GM12878 (cell line): ENCODE results near the gene TNFSF13. TPM values are rescaled to one million over a fixed set of nuclear protein-coding genes. Genes with fewer than 3 reads are reported as not detected.

ENCODE experiments used
- ASH2L ChIP-seq: fragments of 300-600, 200-600 bp; sonication (generic); IDR thresholded peaks from 2 replicates; pipeline ENCODE4 v1.6.1; 2017; ENCODE audit warnings: low read depth, mild to moderate bottlenecking, borderline replicate concordance
- BACH1 ChIP-seq: fragments of 450-650 bp; IDR thresholded peaks from 2 replicates; pipeline ENCODE4 v1.6.1; 2017; ENCODE audit warnings: mild to moderate bottlenecking, borderline replicate concordance
- CREB1 ChIP-seq: IDR thresholded peaks from 2 replicates; pipeline ENCODE4 v1.6.1; 2012; ENCODE audit warnings: low read depth, mild to moderate bottlenecking, inconsistent platforms
- ESRRA ChIP-seq: IDR thresholded peaks from 2 replicates; pipeline ENCODE4 v1.6.1; 2012; ENCODE audit warnings: mild to moderate bottlenecking, low read length, improper control_type of control experiment
- HCFC1 ChIP-seq: fragments of 150-350 bp; IDR thresholded peaks from 2 replicates; pipeline ENCODE4 v1.6.1; 2014; ENCODE audit warnings: low read length
- PML ChIP-seq: IDR thresholded peaks from 2 replicates; pipeline ENCODE4 v1.6.1; 2012; ENCODE audit warnings: low read length, inconsistent platforms
- POLR2A ChIP-seq: IDR thresholded peaks from 2 replicates; pipeline ENCODE4 v1.6.1; 2011; ENCODE audit warnings: low read depth, mild to moderate bottlenecking, low read length
- POU2F2 ChIP-seq: IDR thresholded peaks from 3 replicates; pipeline ENCODE4 v1.6.1; 2011; ENCODE audit warnings: low read depth, mild to moderate bottlenecking, low read length, borderline replicate concordance
- RB1 ChIP-seq: fragments of 450-650 bp; formaldehyde crosslinking; IDR thresholded peaks from 2 replicates; pipeline ENCODE4 v1.6.1; 2017; ENCODE audit warnings: mild to moderate bottlenecking, borderline replicate concordance
- RELA ChIP-seq: fragments of 450-650 bp; IDR thresholded peaks from 2 replicates; pipeline ENCODE4 v1.8.0; 2014; ENCODE audit warnings: borderline replicate concordance; ENCODE audit not compliant: partially characterized antibody
- SMAD5 ChIP-seq: IDR thresholded peaks from 2 replicates; pipeline ENCODE4 v1.6.1; 2016; ENCODE audit warnings: antibody characterized with exemption, low read depth
- polyA plus RNA-seq, 11 experiments: library from polyadenylated mRNA; depleted of rRNA in 4 of 11; unstranded in 6 of 11; stranded (reverse) in 5 of 11; fragments of >200 nt; fragmentation: Nextera tagmentation in 4 of 11; fragmentation: Illumina TruSeq in 1 of 11; extraction: Ambion mirVana in 4 of 11; extraction: Trizol in 1 of 11; gene quantifications; 1 replicate in 1 of 11; 2 replicates in 10 of 11; pipeline versions ENCODE4 v1.2.1 to v1.2.3, GENCODE V29; 2011 to 2016; ENCODE audit warnings: inconsistent platforms in 2 of 11, missing spikeins in 2 of 11, low read depth in 1 of 11
- total RNA-seq, 4 experiments: library from RNA; depleted of rRNA in 3 of 4; stranded (reverse); fragments of >200 nt in 3 of 4; fragmentation: Illumina TruSeq in 1 of 4; extraction: Trizol in 1 of 4; gene quantifications; 2 replicates each; pipeline versions ENCODE4 v1.2.1 to v1.2.3, GENCODE V29; 2013 to 2021
- TF ChIP-seq, protein P1 (sequence below): fragments of 450-650 bp; IDR thresholded peaks from 2 replicates; pipeline ENCODE4 v1.6.1; 2017; ENCODE audit warnings: mild to moderate bottlenecking, moderate library complexity
- TF ChIP-seq, protein P2 (sequence below): fragments of 450-650 bp; IDR thresholded peaks from 2 replicates; pipeline ENCODE4 v1.6.1; 2017; ENCODE audit warnings: mild to moderate bottlenecking, low read depth, inconsistent platforms; ENCODE audit not compliant: poor library complexity, severe bottlenecking
- TF ChIP-seq, protein P3 (sequence below): IDR thresholded peaks from 2 replicates; pipeline ENCODE4 v1.6.1; 2011; ENCODE audit warnings: mild to moderate bottlenecking, low read depth, low read length, moderate library complexity; ENCODE audit not compliant: insufficient replicate concordance
- TF ChIP-seq, protein P4 (sequence below), 3 experiments: IDR thresholded peaks in 2 of 3; conservative IDR thresholded peaks in 1 of 3; 2 replicates each; pipeline ENCODE4 v1.5.1; 2011; ENCODE audit warnings: low read depth in 3 of 3, low read length in 3 of 3, mild to moderate bottlenecking in 3 of 3, control low read depth in 2 of 3, moderate library complexity in 2 of 3, inconsistent platforms in 1 of 3, mixed read lengths in 1 of 3; ENCODE audit not compliant: control insufficient read depth in 2 of 3, insufficient read depth in 1 of 3; ENCODE audit errors: extremely low read depth in 1 of 3
- TF ChIP-seq, protein P5 (sequence below): fragments of 450-650 bp; IDR thresholded peaks from 2 replicates; pipeline ENCODE4 v1.6.1; 2017; ENCODE audit warnings: mild to moderate bottlenecking, moderate library complexity

TNFSF13 gene
- total and polyA plus RNA-seq, 10 of the 15 experiments (the other 5 are each of a cell fraction or from before 2014, with no cell fraction given) = 0.56 to 14.6 (median 9.7) TPM

DNA sequence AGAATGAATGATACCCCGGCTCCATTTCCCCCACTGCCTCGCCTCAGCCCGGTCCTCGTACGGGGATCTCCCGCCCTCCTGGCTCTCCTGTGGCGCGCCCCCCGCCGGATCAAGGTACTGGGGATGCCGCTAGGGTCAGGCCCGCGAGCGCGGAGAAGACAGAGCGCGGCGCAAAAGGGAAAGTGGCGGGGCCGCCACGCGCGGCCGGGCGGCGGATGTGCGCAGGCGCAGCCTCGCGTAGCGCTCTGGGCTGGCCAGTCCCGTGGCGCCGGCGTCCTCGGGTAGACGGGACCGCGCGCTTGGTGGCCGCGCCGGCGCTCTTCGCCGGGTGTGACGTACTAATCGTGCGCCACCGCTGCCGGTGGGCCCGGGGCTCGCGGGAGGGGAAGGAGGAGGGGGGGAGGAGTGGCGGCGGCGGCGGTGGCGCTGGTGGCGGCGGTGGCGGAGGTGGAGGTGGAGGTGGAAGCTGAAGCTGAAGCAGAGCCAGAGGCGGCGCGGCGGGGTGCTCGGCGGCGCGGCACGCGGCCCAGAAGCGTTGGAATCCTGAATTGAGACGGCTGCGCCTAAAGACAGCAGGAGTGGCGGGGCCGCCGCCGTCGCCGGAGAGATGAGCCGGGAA is 3.1 kb downstream of the TNFSF13 start, which contains the start of gene SENP3 (continued):
- TF ChIP-seq, protein P1, sequence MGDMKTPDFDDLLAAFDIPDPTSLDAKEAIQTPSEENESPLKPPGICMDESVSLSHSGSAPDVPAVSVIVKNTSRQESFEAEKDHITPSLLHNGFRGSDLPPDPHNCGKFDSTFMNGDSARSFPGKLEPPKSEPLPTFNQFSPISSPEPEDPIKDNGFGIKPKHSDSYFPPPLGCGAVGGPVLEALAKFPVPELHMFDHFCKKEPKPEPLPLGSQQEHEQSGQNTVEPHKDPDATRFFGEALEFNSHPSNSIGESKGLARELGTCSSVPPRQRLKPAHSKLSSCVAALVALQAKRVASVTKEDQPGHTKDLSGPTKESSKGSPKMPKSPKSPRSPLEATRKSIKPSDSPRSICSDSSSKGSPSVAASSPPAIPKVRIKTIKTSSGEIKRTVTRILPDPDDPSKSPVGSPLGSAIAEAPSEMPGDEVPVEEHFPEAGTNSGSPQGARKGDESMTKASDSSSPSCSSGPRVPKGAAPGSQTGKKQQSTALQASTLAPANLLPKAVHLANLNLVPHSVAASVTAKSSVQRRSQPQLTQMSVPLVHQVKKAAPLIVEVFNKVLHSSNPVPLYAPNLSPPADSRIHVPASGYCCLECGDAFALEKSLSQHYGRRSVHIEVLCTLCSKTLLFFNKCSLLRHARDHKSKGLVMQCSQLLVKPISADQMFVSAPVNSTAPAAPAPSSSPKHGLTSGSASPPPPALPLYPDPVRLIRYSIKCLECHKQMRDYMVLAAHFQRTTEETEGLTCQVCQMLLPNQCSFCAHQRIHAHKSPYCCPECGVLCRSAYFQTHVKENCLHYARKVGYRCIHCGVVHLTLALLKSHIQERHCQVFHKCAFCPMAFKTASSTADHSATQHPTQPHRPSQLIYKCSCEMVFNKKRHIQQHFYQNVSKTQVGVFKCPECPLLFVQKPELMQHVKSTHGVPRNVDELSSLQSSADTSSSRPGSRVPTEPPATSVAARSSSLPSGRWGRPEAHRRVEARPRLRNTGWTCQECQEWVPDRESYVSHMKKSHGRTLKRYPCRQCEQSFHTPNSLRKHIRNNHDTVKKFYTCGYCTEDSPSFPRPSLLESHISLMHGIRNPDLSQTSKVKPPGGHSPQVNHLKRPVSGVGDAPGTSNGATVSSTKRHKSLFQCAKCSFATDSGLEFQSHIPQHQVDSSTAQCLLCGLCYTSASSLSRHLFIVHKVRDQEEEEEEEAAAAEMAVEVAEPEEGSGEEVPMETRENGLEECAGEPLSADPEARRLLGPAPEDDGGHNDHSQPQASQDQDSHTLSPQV = no peak
- TF ChIP-seq, protein P2, sequence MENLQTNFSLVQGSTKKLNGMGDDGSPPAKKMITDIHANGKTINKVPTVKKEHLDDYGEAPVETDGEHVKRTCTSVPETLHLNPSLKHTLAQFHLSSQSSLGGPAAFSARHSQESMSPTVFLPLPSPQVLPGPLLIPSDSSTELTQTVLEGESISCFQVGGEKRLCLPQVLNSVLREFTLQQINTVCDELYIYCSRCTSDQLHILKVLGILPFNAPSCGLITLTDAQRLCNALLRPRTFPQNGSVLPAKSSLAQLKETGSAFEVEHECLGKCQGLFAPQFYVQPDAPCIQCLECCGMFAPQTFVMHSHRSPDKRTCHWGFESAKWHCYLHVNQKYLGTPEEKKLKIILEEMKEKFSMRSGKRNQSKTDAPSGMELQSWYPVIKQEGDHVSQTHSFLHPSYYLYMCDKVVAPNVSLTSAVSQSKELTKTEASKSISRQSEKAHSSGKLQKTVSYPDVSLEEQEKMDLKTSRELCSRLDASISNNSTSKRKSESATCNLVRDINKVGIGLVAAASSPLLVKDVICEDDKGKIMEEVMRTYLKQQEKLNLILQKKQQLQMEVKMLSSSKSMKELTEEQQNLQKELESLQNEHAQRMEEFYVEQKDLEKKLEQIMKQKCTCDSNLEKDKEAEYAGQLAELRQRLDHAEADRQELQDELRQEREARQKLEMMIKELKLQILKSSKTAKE = no peak
- TF ChIP-seq RELA (peak; percentile 40), CREB1 (peak; percentile 98), HCFC1 (peak; percentile 65), RB1 (peak; percentile 80), POU2F2 (no peak), SMAD5 (0 out of 2 replicates have a peak, but pooled peaks have one; percentile 29), BACH1 (peak; percentile 60), POLR2A (peak; percentile 86), ASH2L (0 out of 2 replicates have a peak, but pooled peaks have one; percentile 47), PML (0 out of 2 replicates have a peak, but pooled peaks have one; percentile 35), ESRRA (no peak)
- TF ChIP-seq, protein P3, sequence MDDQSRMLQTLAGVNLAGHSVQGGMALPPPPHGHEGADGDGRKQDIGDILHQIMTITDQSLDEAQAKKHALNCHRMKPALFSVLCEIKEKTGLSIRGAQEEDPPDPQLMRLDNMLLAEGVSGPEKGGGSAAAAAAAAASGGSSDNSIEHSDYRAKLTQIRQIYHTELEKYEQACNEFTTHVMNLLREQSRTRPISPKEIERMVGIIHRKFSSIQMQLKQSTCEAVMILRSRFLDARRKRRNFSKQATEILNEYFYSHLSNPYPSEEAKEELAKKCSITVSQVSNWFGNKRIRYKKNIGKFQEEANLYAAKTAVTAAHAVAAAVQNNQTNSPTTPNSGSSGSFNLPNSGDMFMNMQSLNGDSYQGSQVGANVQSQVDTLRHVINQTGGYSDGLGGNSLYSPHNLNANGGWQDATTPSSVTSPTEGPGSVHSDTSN = no peak
- TF ChIP-seq, protein P4, sequence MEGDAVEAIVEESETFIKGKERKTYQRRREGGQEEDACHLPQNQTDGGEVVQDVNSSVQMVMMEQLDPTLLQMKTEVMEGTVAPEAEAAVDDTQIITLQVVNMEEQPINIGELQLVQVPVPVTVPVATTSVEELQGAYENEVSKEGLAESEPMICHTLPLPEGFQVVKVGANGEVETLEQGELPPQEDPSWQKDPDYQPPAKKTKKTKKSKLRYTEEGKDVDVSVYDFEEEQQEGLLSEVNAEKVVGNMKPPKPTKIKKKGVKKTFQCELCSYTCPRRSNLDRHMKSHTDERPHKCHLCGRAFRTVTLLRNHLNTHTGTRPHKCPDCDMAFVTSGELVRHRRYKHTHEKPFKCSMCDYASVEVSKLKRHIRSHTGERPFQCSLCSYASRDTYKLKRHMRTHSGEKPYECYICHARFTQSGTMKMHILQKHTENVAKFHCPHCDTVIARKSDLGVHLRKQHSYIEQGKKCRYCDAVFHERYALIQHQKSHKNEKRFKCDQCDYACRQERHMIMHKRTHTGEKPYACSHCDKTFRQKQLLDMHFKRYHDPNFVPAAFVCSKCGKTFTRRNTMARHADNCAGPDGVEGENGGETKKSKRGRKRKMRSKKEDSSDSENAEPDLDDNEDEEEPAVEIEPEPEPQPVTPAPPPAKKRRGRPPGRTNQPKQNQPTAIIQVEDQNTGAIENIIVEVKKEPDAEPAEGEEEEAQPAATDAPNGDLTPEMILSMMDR (IDR thresholded peaks at IDR 0.05 in 2 of 3, conservative IDR thresholded peaks at IDR 0.05 in 1 of 3; ENCODE audit: control insufficient read depth in 2 of 3, extremely low read depth in 1 of 3, insufficient read depth in 1 of 3, low read depth in 3 of 3, low read length in 3 of 3) = peak in 1 of 3 experiments; percentile 4; a peak in 1 of 6 replicates
- TF ChIP-seq, protein P5, sequence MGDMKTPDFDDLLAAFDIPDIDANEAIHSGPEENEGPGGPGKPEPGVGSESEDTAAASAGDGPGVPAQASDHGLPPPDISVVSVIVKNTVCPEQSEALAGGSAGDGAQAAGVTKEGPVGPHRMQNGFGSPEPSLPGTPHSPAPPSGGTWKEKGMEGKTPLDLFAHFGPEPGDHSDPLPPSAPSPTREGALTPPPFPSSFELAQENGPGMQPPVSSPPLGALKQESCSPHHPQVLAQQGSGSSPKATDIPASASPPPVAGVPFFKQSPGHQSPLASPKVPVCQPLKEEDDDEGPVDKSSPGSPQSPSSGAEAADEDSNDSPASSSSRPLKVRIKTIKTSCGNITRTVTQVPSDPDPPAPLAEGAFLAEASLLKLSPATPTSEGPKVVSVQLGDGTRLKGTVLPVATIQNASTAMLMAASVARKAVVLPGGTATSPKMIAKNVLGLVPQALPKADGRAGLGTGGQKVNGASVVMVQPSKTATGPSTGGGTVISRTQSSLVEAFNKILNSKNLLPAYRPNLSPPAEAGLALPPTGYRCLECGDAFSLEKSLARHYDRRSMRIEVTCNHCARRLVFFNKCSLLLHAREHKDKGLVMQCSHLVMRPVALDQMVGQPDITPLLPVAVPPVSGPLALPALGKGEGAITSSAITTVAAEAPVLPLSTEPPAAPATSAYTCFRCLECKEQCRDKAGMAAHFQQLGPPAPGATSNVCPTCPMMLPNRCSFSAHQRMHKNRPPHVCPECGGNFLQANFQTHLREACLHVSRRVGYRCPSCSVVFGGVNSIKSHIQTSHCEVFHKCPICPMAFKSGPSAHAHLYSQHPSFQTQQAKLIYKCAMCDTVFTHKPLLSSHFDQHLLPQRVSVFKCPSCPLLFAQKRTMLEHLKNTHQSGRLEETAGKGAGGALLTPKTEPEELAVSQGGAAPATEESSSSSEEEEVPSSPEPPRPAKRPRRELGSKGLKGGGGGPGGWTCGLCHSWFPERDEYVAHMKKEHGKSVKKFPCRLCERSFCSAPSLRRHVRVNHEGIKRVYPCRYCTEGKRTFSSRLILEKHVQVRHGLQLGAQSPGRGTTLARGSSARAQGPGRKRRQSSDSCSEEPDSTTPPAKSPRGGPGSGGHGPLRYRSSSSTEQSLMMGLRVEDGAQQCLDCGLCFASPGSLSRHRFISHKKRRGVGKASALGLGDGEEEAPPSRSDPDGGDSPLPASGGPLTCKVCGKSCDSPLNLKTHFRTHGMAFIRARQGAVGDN = peak; percentile 47; the same call in 1 of the 2 replicates
